ENCODE measurements around the gene FBXO34.

Gene FBXO34

GRCh38 chr14:55354500-55354899 lies 83.3 kb downstream of the FBXO34 start:
- TF ChIP-seq CTCF (conservative IDR thresholded peaks at IDR 0.05; ENCODE audit: control insufficient read depth, insufficient read depth, low read depth, low read length) = peak; percentile 71
- H3K4me3 ChIP-seq (ENCODE audit: control insufficient read depth, low read depth, low read length) = no peak overlapping the region
- DNase-seq (ENCODE audit: low read depth) = peak; percentile 59

GRCh38 chr14:55355922-55356321 lies 84.7 kb downstream of the FBXO34 start:
- no peak for DNase-seq (ENCODE audit: low read depth)
- no peak overlapping the region for H3K4me3 ChIP-seq (ENCODE audit: control insufficient read depth, low read depth, low read length)
- TF ChIP-seq CTCF (conservative IDR thresholded peaks at IDR 0.05; ENCODE audit: control insufficient read depth, insufficient read depth, low read depth, low read length) = no peak

- H3K4me3 ChIP-seq (ENCODE audit: control insufficient read depth, low read depth, low read length) = no peak overlapping the region
- TF ChIP-seq CTCF (conservative IDR thresholded peaks at IDR 0.05; ENCODE audit: control insufficient read depth, insufficient read depth, low read depth, low read length) = no peak
- no peak for DNase-seq (ENCODE audit: low read depth)
Observed at GRCh38 chr14:55356913-55357312, 85.7 kb downstream of the FBXO34 start.

- no peak overlapping the region for H3K4me3 ChIP-seq (ENCODE audit: control insufficient read depth, low read depth, low read length)
- no peak for TF ChIP-seq CTCF (conservative IDR thresholded peaks at IDR 0.05; ENCODE audit: control insufficient read depth, insufficient read depth, low read depth, low read length)
- DNase-seq (ENCODE audit: low read depth) = no peak
Observed at GRCh38 chr14:55359307-55359706, 88.1 kb downstream of the FBXO34 start.

GRCh38 chr14:55361190-55361589 lies 90.0 kb downstream of the FBXO34 start:
- peak; percentile 27 for DNase-seq (ENCODE audit: low read depth)
- TF ChIP-seq CTCF (conservative IDR thresholded peaks at IDR 0.05; ENCODE audit: control insufficient read depth, insufficient read depth, low read depth, low read length) = no peak
- H3K4me3 ChIP-seq (ENCODE audit: control insufficient read depth, low read depth, low read length) = no peak overlapping the region

- peak; percentile 77 for DNase-seq (ENCODE audit: low read depth)
- TF ChIP-seq CTCF (conservative IDR thresholded peaks at IDR 0.05; ENCODE audit: control insufficient read depth, insufficient read depth, low read depth, low read length) = no peak
- no peak overlapping the region for H3K4me3 ChIP-seq (ENCODE audit: control insufficient read depth, low read depth, low read length)
Observed at GRCh38 chr14:55366271-55366670, 95.0 kb downstream of the FBXO34 start.

- DNase-seq (ENCODE audit: low read depth) = no peak
- H3K4me3 ChIP-seq (ENCODE audit: control insufficient read depth, low read depth, low read length) = no peak overlapping the region
- TF ChIP-seq CTCF (conservative IDR thresholded peaks at IDR 0.05; ENCODE audit: control insufficient read depth, insufficient read depth, low read depth, low read length) = no peak
Observed at GRCh38 chr14:55370883-55371455, 99.7 kb downstream of the FBXO34 start.
